Astrocyte (in vitro differentiated cells and primary cell): Measurements from ENCODE around the gene ESAM.

ENCODE experiments used
- EZH2 ChIP-seq: IDR thresholded peaks from 2 replicates; pipeline ENCODE4 v1.6.1; 2012; ENCODE audit warnings: mild to moderate bottlenecking, low read length, inconsistent platforms; ENCODE audit not compliant: insufficient read depth
- TF ChIP-seq, protein P1 (sequence below): IDR thresholded peaks from 2 replicates; pipeline ENCODE4 v1.5.1; 2011; ENCODE audit warnings: low read depth, mild to moderate bottlenecking, inconsistent platforms, low read length, moderate library complexity; ENCODE audit not compliant: insufficient read depth

DNA sequence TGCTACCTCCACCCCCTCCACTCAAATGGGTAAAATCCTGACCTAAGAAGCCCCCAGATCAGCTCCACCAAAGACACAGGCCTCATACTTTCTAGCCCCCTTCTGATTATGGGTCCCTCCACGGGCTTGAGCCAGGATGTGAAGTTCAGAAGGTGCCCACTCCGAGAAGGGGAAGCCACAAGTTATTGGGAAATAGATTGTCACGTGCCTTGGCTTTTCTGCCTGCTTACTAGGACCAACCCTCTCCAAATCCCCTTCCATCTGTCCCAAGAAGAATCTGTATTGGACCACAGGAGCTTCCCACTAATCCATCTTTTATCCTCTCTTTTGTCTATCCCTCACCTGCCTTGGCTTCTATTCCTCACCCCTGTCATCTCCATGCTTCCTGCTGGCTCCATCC lies 25.4 kb downstream of the ESAM start:
- TF ChIP-seq, protein P1, sequence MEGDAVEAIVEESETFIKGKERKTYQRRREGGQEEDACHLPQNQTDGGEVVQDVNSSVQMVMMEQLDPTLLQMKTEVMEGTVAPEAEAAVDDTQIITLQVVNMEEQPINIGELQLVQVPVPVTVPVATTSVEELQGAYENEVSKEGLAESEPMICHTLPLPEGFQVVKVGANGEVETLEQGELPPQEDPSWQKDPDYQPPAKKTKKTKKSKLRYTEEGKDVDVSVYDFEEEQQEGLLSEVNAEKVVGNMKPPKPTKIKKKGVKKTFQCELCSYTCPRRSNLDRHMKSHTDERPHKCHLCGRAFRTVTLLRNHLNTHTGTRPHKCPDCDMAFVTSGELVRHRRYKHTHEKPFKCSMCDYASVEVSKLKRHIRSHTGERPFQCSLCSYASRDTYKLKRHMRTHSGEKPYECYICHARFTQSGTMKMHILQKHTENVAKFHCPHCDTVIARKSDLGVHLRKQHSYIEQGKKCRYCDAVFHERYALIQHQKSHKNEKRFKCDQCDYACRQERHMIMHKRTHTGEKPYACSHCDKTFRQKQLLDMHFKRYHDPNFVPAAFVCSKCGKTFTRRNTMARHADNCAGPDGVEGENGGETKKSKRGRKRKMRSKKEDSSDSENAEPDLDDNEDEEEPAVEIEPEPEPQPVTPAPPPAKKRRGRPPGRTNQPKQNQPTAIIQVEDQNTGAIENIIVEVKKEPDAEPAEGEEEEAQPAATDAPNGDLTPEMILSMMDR, result no peak
- no peak for TF ChIP-seq EZH2
